Ovary (tissue), 3 donors: ENCODE results near the gene MSH3.

Experiments
- EP300 ChIP-seq: sonication (generic); formaldehyde crosslinking; IDR thresholded peaks from one replicate; pipeline ENCODE4 v1.6.1; 2017; ENCODE audit warnings: antibody characterized with exemption
- TF ChIP-seq, protein P1 (sequence below), 3 donors: fragments of 450-650 bp in 2 of 3; fragments of 200-600 bp in 1 of 3; IDR thresholded peaks; one replicate each; pipeline versions ENCODE4 v1.5.1 to v1.8.0; 2016 to 2022; ENCODE audit warnings: antibody characterized with exemption in 3 of 3, mild to moderate bottlenecking in 1 of 3
- donor health status: DM: no; HTN: no; CAD: no.

DNA sequence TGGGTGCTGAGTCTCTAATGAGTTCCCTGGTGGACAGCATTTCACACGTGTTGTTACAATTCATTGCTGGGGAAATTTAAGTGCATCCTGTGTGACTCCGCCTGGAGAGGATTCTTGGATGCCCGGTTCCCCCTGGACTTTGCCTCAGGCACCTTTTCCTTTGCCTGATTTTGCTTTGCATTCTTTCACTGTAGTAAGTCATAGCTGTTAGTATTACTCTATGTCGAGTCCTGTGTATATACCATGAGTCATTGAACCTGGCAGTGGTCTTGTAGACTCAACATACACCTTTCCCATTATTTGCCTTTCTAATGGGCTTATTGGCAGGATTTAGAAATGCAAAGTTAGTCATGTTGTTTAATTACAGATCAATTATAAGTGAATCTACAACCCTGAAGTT is 82.3 kb downstream of the MSH3 start:
- TF ChIP-seq, protein P1, sequence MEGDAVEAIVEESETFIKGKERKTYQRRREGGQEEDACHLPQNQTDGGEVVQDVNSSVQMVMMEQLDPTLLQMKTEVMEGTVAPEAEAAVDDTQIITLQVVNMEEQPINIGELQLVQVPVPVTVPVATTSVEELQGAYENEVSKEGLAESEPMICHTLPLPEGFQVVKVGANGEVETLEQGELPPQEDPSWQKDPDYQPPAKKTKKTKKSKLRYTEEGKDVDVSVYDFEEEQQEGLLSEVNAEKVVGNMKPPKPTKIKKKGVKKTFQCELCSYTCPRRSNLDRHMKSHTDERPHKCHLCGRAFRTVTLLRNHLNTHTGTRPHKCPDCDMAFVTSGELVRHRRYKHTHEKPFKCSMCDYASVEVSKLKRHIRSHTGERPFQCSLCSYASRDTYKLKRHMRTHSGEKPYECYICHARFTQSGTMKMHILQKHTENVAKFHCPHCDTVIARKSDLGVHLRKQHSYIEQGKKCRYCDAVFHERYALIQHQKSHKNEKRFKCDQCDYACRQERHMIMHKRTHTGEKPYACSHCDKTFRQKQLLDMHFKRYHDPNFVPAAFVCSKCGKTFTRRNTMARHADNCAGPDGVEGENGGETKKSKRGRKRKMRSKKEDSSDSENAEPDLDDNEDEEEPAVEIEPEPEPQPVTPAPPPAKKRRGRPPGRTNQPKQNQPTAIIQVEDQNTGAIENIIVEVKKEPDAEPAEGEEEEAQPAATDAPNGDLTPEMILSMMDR (IDR thresholded peaks at IDR 0.05), result no peak
- TF ChIP-seq EP300, result no peak
